ENCODE measurements around the gene PDCD6IP. TPM values are rescaled to one million over a fixed set of nuclear protein-coding genes. Genes with fewer than 3 reads are reported as not detected.

PDCD6IP gene
- total RNA-seq, 2 experiments from 2014 or later = 163 to 168 TPM

- POLR2A ChIA-PET = no interaction called here
- peaks cover 4% of the 10 kb centered on the region for H3K4me1 Mint-ChIP-seq (ENCODE audit: low read depth)
- H3K9me3 Mint-ChIP-seq = no peaks in the 10 kb centered on the region
- no peak overlapping the region for H3K4me3 Mint-ChIP-seq
- H3K36me3 Mint-ChIP-seq = no peaks in the 10 kb centered on the region
- H3K27me3 Mint-ChIP-seq = no peaks in the 10 kb centered on the region
- H3K27ac Mint-ChIP-seq = no peak overlapping the region
- DNase-seq = no peak
- CTCF ChIA-PET = no interaction called here
- intact Hi-C loops (cut with micrococcal nuclease) = loop anchor here (10.0 kb wide), 1 partner anchor 129 kb away; no protein-coding TSS in a partner anchor
Observed at GRCh38 chr3:33885496-33885895, 87.1 kb downstream of the PDCD6IP start.

- CTCF ChIA-PET = no interaction called here
- POLR2A ChIA-PET = no interaction called here
- Mint-ChIP-seq H3K27me3 (no peaks in the 10 kb centered on the region), H3K27ac (no peak overlapping the region), H3K36me3 (no peaks in the 10 kb centered on the region), H3K4me1 (ENCODE audit: low read depth) (peaks cover 4% of the 10 kb centered on the region), H3K9me3 (no peaks in the 10 kb centered on the region), H3K4me3 (no peak overlapping the region)
- no peak for DNase-seq
- intact Hi-C loops (cut with micrococcal nuclease) = loop anchor here (10.0 kb wide), 1 partner anchor 129 kb away; no protein-coding TSS in a partner anchor
Observed at GRCh38 chr3:33886015-33886414, 87.6 kb downstream of the PDCD6IP start.

GRCh38 chr3:33887478-33887877, 89.0 kb downstream of the PDCD6IP start:
- DNase-seq = no peak
- Mint-ChIP-seq H3K4me1 (ENCODE audit: low read depth) (peaks cover 4% of the 10 kb centered on the region), H3K36me3 (no peaks in the 10 kb centered on the region), H3K9me3 (no peaks in the 10 kb centered on the region), H3K27ac (no peak overlapping the region), H3K27me3 (no peaks in the 10 kb centered on the region), H3K4me3 (no peak overlapping the region)
- intact Hi-C loops (cut with micrococcal nuclease) = loop anchor here (10.0 kb wide), 1 partner anchor 127 kb away; no protein-coding TSS in a partner anchor
- ChIA-PET POLR2A (no interaction called here), CTCF (interaction anchor here (0.6 kb wide), 1 partner anchor 492 kb away, joined by 4 read pairs; no protein-coding TSS in a partner anchor)

- ChIA-PET POLR2A (no interaction called here), CTCF (no interaction called here)
- DNase-seq = no peak
- H3K36me3 Mint-ChIP-seq = no peaks in the 10 kb centered on the region
- H3K9me3 Mint-ChIP-seq = no peaks in the 10 kb centered on the region
- no peak overlapping the region for H3K4me3 Mint-ChIP-seq
- H3K27me3 Mint-ChIP-seq = no peaks in the 10 kb centered on the region
- H3K27ac Mint-ChIP-seq = no peak overlapping the region
- intact Hi-C loops (cut with micrococcal nuclease) = loop anchor here (10.0 kb wide), 1 partner anchor 125 kb away; no protein-coding TSS in a partner anchor
- no peaks in the 10 kb centered on the region for H3K4me1 Mint-ChIP-seq (ENCODE audit: low read depth)
Observed at GRCh38 chr3:33889394-33890039, 91.1 kb downstream of the PDCD6IP start.

GRCh38 chr3:33892655-33893054, 94.2 kb downstream of the PDCD6IP start:
- no peaks in the 10 kb centered on the region for H3K9me3 Mint-ChIP-seq
- H3K36me3 Mint-ChIP-seq = no peaks in the 10 kb centered on the region
- H3K4me3 Mint-ChIP-seq = no peak overlapping the region
- H3K27me3 Mint-ChIP-seq = peaks cover 2% of the 10 kb centered on the region
- no peak for DNase-seq
- intact Hi-C loops (cut with micrococcal nuclease) = no loop called here
- H3K27ac Mint-ChIP-seq = no peak overlapping the region
- ChIA-PET POLR2A (no interaction called here), CTCF (interaction anchor here (2.4 kb wide), 1 partner anchor 9 kb away, joined by 10 read pairs; no protein-coding TSS in a partner anchor)
- H3K4me1 Mint-ChIP-seq (ENCODE audit: low read depth) = no peaks in the 10 kb centered on the region

- Mint-ChIP-seq H3K9me3 (no peaks in the 10 kb centered on the region), H3K27me3 (peaks cover 6% of the 10 kb centered on the region), H3K27ac (no peak overlapping the region), H3K4me1 (ENCODE audit: low read depth) (no peaks in the 10 kb centered on the region), H3K4me3 (no peak overlapping the region), H3K36me3 (no peaks in the 10 kb centered on the region)
- no peak for DNase-seq
- ChIA-PET CTCF (no interaction called here), POLR2A (no interaction called here)
- intact Hi-C loops (cut with micrococcal nuclease) = no loop called here
Observed at GRCh38 chr3:33895658-33896057, 97.2 kb downstream of the PDCD6IP start.

GRCh38 chr3:33897306-33897705, 98.9 kb downstream of the PDCD6IP start:
- Mint-ChIP-seq H3K4me1 (ENCODE audit: low read depth) (no peaks in the 10 kb centered on the region), H3K27ac (no peak overlapping the region), H3K9me3 (no peaks in the 10 kb centered on the region), H3K36me3 (no peaks in the 10 kb centered on the region), H3K4me3 (no peak overlapping the region), H3K27me3 (peaks cover 6% of the 10 kb centered on the region)
- no peak for DNase-seq
- CTCF ChIA-PET = no interaction called here
- intact Hi-C loops (cut with micrococcal nuclease) = no loop called here
- POLR2A ChIA-PET = no interaction called here

- no peak overlapping the region for H3K27ac Mint-ChIP-seq
- no peaks in the 10 kb centered on the region for H3K9me3 Mint-ChIP-seq
- no peaks in the 10 kb centered on the region for H3K36me3 Mint-ChIP-seq
- ChIA-PET CTCF (no interaction called here), POLR2A (no interaction called here)
- intact Hi-C loops (cut with micrococcal nuclease) = no loop called here
- H3K4me3 Mint-ChIP-seq = no peak overlapping the region
- no peaks in the 10 kb centered on the region for H3K4me1 Mint-ChIP-seq (ENCODE audit: low read depth)
- peaks cover 6% of the 10 kb centered on the region for H3K27me3 Mint-ChIP-seq
- DNase-seq = no peak
Observed at GRCh38 chr3:33898901-33899300, 100.5 kb downstream of the PDCD6IP start.

GRCh38 chr3:33900440-33900808, 102.0 kb downstream of the PDCD6IP start:
- Mint-ChIP-seq H3K4me3 (no peak overlapping the region), H3K9me3 (no peaks in the 10 kb centered on the region), H3K36me3 (no peaks in the 10 kb centered on the region), H3K4me1 (ENCODE audit: low read depth) (no peaks in the 10 kb centered on the region), H3K27me3 (peaks cover 4% of the 10 kb centered on the region), H3K27ac (no peak overlapping the region)
- CTCF ChIA-PET = no interaction called here
- POLR2A ChIA-PET = no interaction called here
- intact Hi-C loops (cut with micrococcal nuclease) = no loop called here
- no peak for DNase-seq

- H3K9me3 Mint-ChIP-seq = no peaks in the 10 kb centered on the region
- ChIA-PET CTCF (no interaction called here), POLR2A (no interaction called here)
- no peaks in the 10 kb centered on the region for H3K4me1 Mint-ChIP-seq (ENCODE audit: low read depth)
- H3K4me3 Mint-ChIP-seq = no peak overlapping the region
- no peaks in the 10 kb centered on the region for H3K36me3 Mint-ChIP-seq
- intact Hi-C loops (cut with micrococcal nuclease) = no loop called here
- peaks cover 4% of the 10 kb centered on the region for H3K27me3 Mint-ChIP-seq
- DNase-seq = no peak
- no peak overlapping the region for H3K27ac Mint-ChIP-seq
Observed at GRCh38 chr3:33900809-33901505, 102.5 kb downstream of the PDCD6IP start.

- DNase-seq = no peak
- intact Hi-C loops (cut with micrococcal nuclease) = no loop called here
- Mint-ChIP-seq H3K4me1 (ENCODE audit: low read depth) (no peaks in the 10 kb centered on the region), H3K9me3 (no peaks in the 10 kb centered on the region), H3K4me3 (no peak overlapping the region), H3K27me3 (peaks cover 4% of the 10 kb centered on the region), H3K36me3 (no peaks in the 10 kb centered on the region), H3K27ac (no peak overlapping the region)
- POLR2A ChIA-PET = no interaction called here
- CTCF ChIA-PET = no interaction called here
Observed at GRCh38 chr3:33901862-33902563, 103.6 kb downstream of the PDCD6IP start.

- H3K27ac Mint-ChIP-seq = no peak overlapping the region
- H3K9me3 Mint-ChIP-seq = no peaks in the 10 kb centered on the region
- no peaks in the 10 kb centered on the region for H3K4me1 Mint-ChIP-seq (ENCODE audit: low read depth)
- intact Hi-C loops (cut with micrococcal nuclease) = no loop called here
- H3K4me3 Mint-ChIP-seq = no peak overlapping the region
- POLR2A ChIA-PET = no interaction called here
- no peaks in the 10 kb centered on the region for H3K36me3 Mint-ChIP-seq
- CTCF ChIA-PET = no interaction called here
- no peaks in the 10 kb centered on the region for H3K27me3 Mint-ChIP-seq
- no peak for DNase-seq
Observed at GRCh38 chr3:33904730-33905129, 106.3 kb downstream of the PDCD6IP start.

All from activated CD4-positive, alpha-beta memory T cell treated with anti-CD3 and anti-CD28 coated beads for 36 hours (primary cell).